ENCODE results near the gene CUL2. TPM values are rescaled to one million over a fixed set of nuclear protein-coding genes. Genes with fewer than 3 reads are reported as not detected.

CUL2 gene
- total RNA-seq, 1 donor from 2014 or later = 43.4 TPM

GRCh38 chr10:34960983-34961382 lies 129.2 kb downstream of the CUL2 start:
- DNase-seq (ENCODE audit: low spot score) = no peak
- Mint-ChIP-seq H3K4me1 (ENCODE audit: unreplicated experiment) (no peaks in the 10 kb centered on the region), H3K36me3 (ENCODE audit: low read depth, unreplicated experiment) (no peaks in the 10 kb centered on the region), H3K9me3 (ENCODE audit: unreplicated experiment) (no peaks in the 10 kb centered on the region), H3K27ac (ENCODE audit: unreplicated experiment) (no peak overlapping the region), H3K27me3 (ENCODE audit: unreplicated experiment) (no peaks in the 10 kb centered on the region), H3K4me3 (ENCODE audit: unreplicated experiment) (no peak overlapping the region)
- TF ChIP-seq CTCF (IDR thresholded peaks at IDR 0.05; ENCODE audit: unreplicated experiment) = no peak

- Mint-ChIP-seq H3K36me3 (ENCODE audit: low read depth, unreplicated experiment) (no peaks in the 10 kb centered on the region), H3K4me3 (ENCODE audit: unreplicated experiment) (no peak overlapping the region), H3K4me1 (ENCODE audit: unreplicated experiment) (no peaks in the 10 kb centered on the region), H3K27ac (ENCODE audit: unreplicated experiment) (no peak overlapping the region), H3K9me3 (ENCODE audit: unreplicated experiment) (no peaks in the 10 kb centered on the region), H3K27me3 (ENCODE audit: unreplicated experiment) (no peaks in the 10 kb centered on the region)
- no peak for TF ChIP-seq CTCF (IDR thresholded peaks at IDR 0.05; ENCODE audit: unreplicated experiment)
- no peak for DNase-seq (ENCODE audit: low spot score)
These were observed 130.4 kb downstream of the CUL2 start for GRCh38 chr10:34959786-34960185.

- Mint-ChIP-seq H3K9me3 (ENCODE audit: unreplicated experiment) (no peaks in the 10 kb centered on the region), H3K27ac (ENCODE audit: unreplicated experiment) (no peak overlapping the region), H3K4me3 (ENCODE audit: unreplicated experiment) (no peak overlapping the region), H3K27me3 (ENCODE audit: unreplicated experiment) (no peaks in the 10 kb centered on the region), H3K4me1 (ENCODE audit: unreplicated experiment) (no peaks in the 10 kb centered on the region), H3K36me3 (ENCODE audit: low read depth, unreplicated experiment) (no peaks in the 10 kb centered on the region)
- TF ChIP-seq CTCF (IDR thresholded peaks at IDR 0.05; ENCODE audit: unreplicated experiment) = no peak
- DNase-seq (ENCODE audit: low spot score) = peak; percentile 16
These were observed 130.8 kb downstream of the CUL2 start for GRCh38 chr10:34959321-34959720.

Small RNAs within 50 kb of the gene (microRNA-seq; reads per million reads assigned to microRNA genes)
- gene MIR3611 (ENCODE audit: unreplicated experiment) = 2.2 reads per million, percentile 31 among the genes with 10 or more reads in this experiment

Other genes starting within 250 kb of the CUL2 start
- gene CREM, start 36.5 kb upstream of the CUL2 start, total RNA-seq (ENCODE audit: unreplicated experiment) = 42.8 TPM
- gene CCNY, start 246.2 kb upstream of the CUL2 start, total RNA-seq (ENCODE audit: unreplicated experiment) = 169 TPM